OCI-LY7 (cell line): ENCODE results near the gene PHF12. TPM values are rescaled to one million over a fixed set of nuclear protein-coding genes. Genes with fewer than 3 reads are reported as not detected.

Experiments
- BruUV-seq: library from RNA; stranded (reverse); fragments of 400-500 nt; replicated peaks from 2 replicates; lab custom pipeline; 2021; lab: Mats Ljungman, UMichigan
- CTCF ChIA-PET: fragments of 300-600 bp; sonication (Branson Sonifier 250); formaldehyde crosslinking; loops from one replicate; lab custom pipeline; 2022; ENCODE audit warnings: antibody characterized with exemption; ENCODE audit not compliant: unreplicated experiment; lab: Charles Lee
- POLR2A ChIA-PET: fragments of 300-600 bp; sonication (Branson Sonifier 250); formaldehyde crosslinking; loops from one replicate; lab custom pipeline; 2022; ENCODE audit warnings: antibody characterized with exemption; lab: Charles Lee
- DNase-seq: peaks from one replicate; pipeline ENCODE4 v3.0.0-alpha.2; 2015; ENCODE audit warnings: low spot score
- H2AFZ ChIP-seq: fragments of 200-600 bp; sonication (generic), shearing (Covaris generic); 2 replicates; pipeline ENCODE4 v1.6.1; 2014; ENCODE audit warnings: mild to moderate bottlenecking, antibody characterized with exemption, low read length, moderate library complexity
- H3K27ac ChIP-seq: fragments of 200-600 bp; sonication (generic); 2 replicates; pipeline ENCODE4 v1.5.1; 2014; ENCODE audit warnings: mixed run types, low read depth, mild to moderate bottlenecking, moderate library complexity, low read length, inconsistent platforms; ENCODE audit not compliant: poor library complexity, severe bottlenecking
- H3K36me3 ChIP-seq: fragments of 200-600 bp; sonication (generic); 2 replicates; pipeline ENCODE4 v1.6.1; 2014; ENCODE audit warnings: mild to moderate bottlenecking, antibody characterized with exemption, low read length, moderate library complexity, mixed read lengths; ENCODE audit not compliant: insufficient read depth
- H3K4me1 ChIP-seq: fragments of 200-600 bp; sonication (generic); 2 replicates; pipeline ENCODE4 v1.5.1; 2014; ENCODE audit warnings: mild to moderate bottlenecking, low read length; ENCODE audit not compliant: insufficient read depth, poor library complexity, severe bottlenecking
- H3K4me2 ChIP-seq: fragments of 200-600 bp; sonication (generic); 2 replicates; pipeline ENCODE4 v1.6.1; 2014; ENCODE audit warnings: mild to moderate bottlenecking, low read length
- H3K4me3 ChIP-seq: fragments of 200-600 bp; sonication (generic); 2 replicates; pipeline ENCODE4 v1.5.1; 2014; ENCODE audit warnings: mild to moderate bottlenecking, low read depth, low read length; ENCODE audit not compliant: poor library complexity, severe bottlenecking
- H3K79me2 ChIP-seq: fragments of 200-600 bp; sonication (generic); 2 replicates; pipeline ENCODE4 v1.6.1; 2016; ENCODE audit warnings: low read depth, mild to moderate bottlenecking, low read length, moderate library complexity, mixed read lengths; ENCODE audit not compliant: insufficient read depth
- H3K9me2 ChIP-seq: fragments of 200-600 bp; sonication (generic); 2 replicates; pipeline ENCODE4 v1.6.1; 2016; ENCODE audit warnings: mild to moderate bottlenecking, low read length, mixed read lengths; ENCODE audit not compliant: insufficient read depth
- H3K9me3 ChIP-seq: fragments of 200-600 bp; sonication (generic); 2 replicates; pipeline ENCODE4 v1.6.1; 2014; ENCODE audit warnings: mild to moderate bottlenecking, mixed run types, low read length, mixed read lengths
- H4K20me1 ChIP-seq: fragments of 200-600 bp; sonication (generic); 2 replicates; pipeline ENCODE4 v1.6.1; 2014; ENCODE audit warnings: mild to moderate bottlenecking, antibody characterized with exemption, low read length, moderate library complexity, mixed read lengths; ENCODE audit not compliant: insufficient read depth
- EZH2phosphoT487 ChIP-seq: fragments of 200-600 bp; sonication (generic); IDR thresholded peaks from 2 replicates; pipeline ENCODE4 v1.6.1; 2018; ENCODE audit warnings: low read depth, borderline replicate concordance, mild to moderate bottlenecking, mixed run types, antibody characterized with exemption, low read length, moderate library complexity, mixed read lengths
- intact Hi-C: fragments of 100-400 bp; cut with micrococcal nuclease; formaldehyde crosslinking; loops from one replicate; pipeline ENCODE4 v1.10.0; 2022; ENCODE audit not compliant: unreplicated experiment
- total RNA-seq, 2 experiments: library from RNA; depleted of rRNA in 1 of 2; stranded (reverse); fragments of >200 nt in 1 of 2; shearing (Covaris generic) in 1 of 2; gene quantifications; 2 replicates each; pipeline ENCODE4 v1.2.3, GENCODE V29; 2014 to 2022
- TF ChIP-seq, protein P1 (sequence below): fragments of 200-600 bp; sonication (generic); conservative IDR thresholded peaks from 2 replicates; pipeline ENCODE4 v1.5.1; 2014; ENCODE audit warnings: mild to moderate bottlenecking, antibody characterized with exemption, low read length, moderate library complexity, mixed read lengths

Gene PHF12
- total RNA-seq, 2 experiments from 2014 or later: 40.6 to 62.5 TPM

DNA sequence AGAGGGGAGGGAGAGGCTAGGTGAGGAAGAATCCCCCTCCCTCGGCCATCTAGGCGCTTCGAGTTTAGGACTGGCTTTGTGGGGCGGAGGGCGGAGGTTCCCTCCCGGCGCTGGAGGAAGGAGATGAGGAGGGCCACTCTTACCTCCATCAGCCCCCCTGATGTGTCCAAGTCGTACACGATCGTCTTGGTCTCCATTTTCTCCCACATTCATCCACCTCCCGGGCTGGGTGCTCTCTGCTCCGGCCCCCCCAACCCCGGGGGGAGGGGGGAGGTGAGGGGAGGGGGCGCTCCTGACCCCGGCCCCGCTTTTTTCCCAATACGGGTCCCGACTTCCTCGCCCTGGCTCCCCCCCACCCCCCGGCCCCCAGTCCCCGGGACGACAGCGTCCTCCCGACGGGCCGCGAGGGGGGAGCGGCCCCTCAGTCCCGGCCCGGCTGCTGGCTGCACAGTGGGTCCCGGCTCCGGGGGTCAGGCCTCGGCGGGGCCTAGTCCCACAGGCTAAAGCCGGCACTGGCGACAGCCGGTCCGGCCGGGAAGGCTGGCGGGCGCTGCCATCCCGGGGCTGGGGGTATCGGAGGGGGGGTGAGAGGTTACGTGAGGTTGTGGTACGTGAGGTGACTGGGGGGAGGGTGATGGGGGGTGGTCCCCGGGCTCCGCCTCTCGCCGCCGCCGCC lies 428 bp downstream of the PHF12 start:
- no TSS peak for BruUV-seq
- intact Hi-C loops: loop anchor here (2.0 kb wide), 1 partner anchor 48 kb away; the partner anchor contains the start of gene DHRS13
- TF ChIP-seq EZH2phosphoT487: no peak
- TF ChIP-seq, protein P1, sequence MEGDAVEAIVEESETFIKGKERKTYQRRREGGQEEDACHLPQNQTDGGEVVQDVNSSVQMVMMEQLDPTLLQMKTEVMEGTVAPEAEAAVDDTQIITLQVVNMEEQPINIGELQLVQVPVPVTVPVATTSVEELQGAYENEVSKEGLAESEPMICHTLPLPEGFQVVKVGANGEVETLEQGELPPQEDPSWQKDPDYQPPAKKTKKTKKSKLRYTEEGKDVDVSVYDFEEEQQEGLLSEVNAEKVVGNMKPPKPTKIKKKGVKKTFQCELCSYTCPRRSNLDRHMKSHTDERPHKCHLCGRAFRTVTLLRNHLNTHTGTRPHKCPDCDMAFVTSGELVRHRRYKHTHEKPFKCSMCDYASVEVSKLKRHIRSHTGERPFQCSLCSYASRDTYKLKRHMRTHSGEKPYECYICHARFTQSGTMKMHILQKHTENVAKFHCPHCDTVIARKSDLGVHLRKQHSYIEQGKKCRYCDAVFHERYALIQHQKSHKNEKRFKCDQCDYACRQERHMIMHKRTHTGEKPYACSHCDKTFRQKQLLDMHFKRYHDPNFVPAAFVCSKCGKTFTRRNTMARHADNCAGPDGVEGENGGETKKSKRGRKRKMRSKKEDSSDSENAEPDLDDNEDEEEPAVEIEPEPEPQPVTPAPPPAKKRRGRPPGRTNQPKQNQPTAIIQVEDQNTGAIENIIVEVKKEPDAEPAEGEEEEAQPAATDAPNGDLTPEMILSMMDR: no peak
- Histone ChIP-seq H3K4me1 (peaks cover 24% of the 10 kb centered on the region), H3K4me3 (peak overlapping the region; percentile 80), H3K27ac (peak overlapping the region; percentile 81), H3K9me2 (no peaks in the 10 kb centered on the region), H3K4me2 (peak overlapping the region; percentile 84), H3K79me2 (peaks cover 50% of the 10 kb centered on the region), H3K36me3 (peaks cover 41% of the 10 kb centered on the region), H2AFZ (no peak overlapping the region), H4K20me1 (peaks cover 6% of the 10 kb centered on the region), H3K9me3 (no peaks in the 10 kb centered on the region)
- ChIA-PET POLR2A (interaction anchor here (0.6 to 1.6 kb wide), 6 partner anchors 30 to 231 kb away, joined by 3 to 8 read pairs (median 3); partner anchors contain the start of gene RPL23A), CTCF (no interaction called here)
- DNase-seq: no peak

- Histone ChIP-seq H3K27ac (peak overlapping the region; percentile 81), H3K4me2 (peak overlapping the region; percentile 84), H3K79me2 (peaks cover 57% of the 10 kb centered on the region), H3K4me1 (peaks cover 31% of the 10 kb centered on the region), H3K9me2 (no peaks in the 10 kb centered on the region), H2AFZ (no peak overlapping the region), H3K9me3 (no peaks in the 10 kb centered on the region), H3K4me3 (peak overlapping the region; percentile 80), H4K20me1 (peaks cover 6% of the 10 kb centered on the region), H3K36me3 (peaks cover 48% of the 10 kb centered on the region)
- CTCF ChIA-PET: no interaction called here
- POLR2A ChIA-PET: interaction anchor here (0.6 to 1.3 kb wide), 5 partner anchors 20 to 150 kb away, joined by 3 to 5 read pairs (median 4); no protein-coding TSS in a partner anchor
- TF ChIP-seq EZH2phosphoT487: no peak
- TF ChIP-seq, protein P1: no peak
- intact Hi-C loops: loop anchor here (2.0 kb wide), 1 partner anchor 47 kb away; the partner anchor contains the start of gene DHRS13
- DNase-seq: peak; percentile 63
- no TSS peak for BruUV-seq
Observed at GRCh38 chr17:28950017-28950751, 1.1 kb downstream of the PHF12 start.
